ENCODE data around the gene HECTD1.
"Not testable (repeated sequence)": the region's sequence is repeated elsewhere in the genome, so short reads cannot be mapped to it uniquely, and the experiment has no call there.

The HECTD1 gene

DNA sequence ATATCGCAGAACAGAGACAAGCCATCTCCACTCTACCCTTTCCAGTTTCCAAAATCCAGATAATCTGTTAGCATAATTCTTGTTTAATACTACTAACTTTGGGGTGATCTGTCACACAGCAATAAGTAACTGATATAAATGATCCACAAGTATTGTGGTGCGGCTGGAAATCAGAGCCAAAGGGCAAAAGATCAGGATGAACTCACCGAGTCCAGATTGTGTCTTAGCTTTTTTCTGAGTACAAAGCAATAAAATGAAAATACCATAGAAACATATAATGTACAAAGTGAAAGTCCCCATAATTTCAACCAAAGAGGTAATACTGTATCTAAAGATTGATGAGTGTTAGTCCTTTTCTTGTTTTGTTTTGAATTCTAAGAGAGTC, 17.4 kb downstream of the HECTD1 start:
- ChIA-PET CTCF (no interaction called here), POLR2A (ENCODE audit: low non-redundant PET) (no interaction called here)
- TF ChIP-seq, protein P1, sequence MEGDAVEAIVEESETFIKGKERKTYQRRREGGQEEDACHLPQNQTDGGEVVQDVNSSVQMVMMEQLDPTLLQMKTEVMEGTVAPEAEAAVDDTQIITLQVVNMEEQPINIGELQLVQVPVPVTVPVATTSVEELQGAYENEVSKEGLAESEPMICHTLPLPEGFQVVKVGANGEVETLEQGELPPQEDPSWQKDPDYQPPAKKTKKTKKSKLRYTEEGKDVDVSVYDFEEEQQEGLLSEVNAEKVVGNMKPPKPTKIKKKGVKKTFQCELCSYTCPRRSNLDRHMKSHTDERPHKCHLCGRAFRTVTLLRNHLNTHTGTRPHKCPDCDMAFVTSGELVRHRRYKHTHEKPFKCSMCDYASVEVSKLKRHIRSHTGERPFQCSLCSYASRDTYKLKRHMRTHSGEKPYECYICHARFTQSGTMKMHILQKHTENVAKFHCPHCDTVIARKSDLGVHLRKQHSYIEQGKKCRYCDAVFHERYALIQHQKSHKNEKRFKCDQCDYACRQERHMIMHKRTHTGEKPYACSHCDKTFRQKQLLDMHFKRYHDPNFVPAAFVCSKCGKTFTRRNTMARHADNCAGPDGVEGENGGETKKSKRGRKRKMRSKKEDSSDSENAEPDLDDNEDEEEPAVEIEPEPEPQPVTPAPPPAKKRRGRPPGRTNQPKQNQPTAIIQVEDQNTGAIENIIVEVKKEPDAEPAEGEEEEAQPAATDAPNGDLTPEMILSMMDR (conservative IDR thresholded peaks at IDR 0.05; ENCODE audit: low read depth), result no peak
- DNase-seq (ENCODE audit: low spot score), result no peak
- no peak overlapping the region for H3K27ac ChIP-seq

DNA sequence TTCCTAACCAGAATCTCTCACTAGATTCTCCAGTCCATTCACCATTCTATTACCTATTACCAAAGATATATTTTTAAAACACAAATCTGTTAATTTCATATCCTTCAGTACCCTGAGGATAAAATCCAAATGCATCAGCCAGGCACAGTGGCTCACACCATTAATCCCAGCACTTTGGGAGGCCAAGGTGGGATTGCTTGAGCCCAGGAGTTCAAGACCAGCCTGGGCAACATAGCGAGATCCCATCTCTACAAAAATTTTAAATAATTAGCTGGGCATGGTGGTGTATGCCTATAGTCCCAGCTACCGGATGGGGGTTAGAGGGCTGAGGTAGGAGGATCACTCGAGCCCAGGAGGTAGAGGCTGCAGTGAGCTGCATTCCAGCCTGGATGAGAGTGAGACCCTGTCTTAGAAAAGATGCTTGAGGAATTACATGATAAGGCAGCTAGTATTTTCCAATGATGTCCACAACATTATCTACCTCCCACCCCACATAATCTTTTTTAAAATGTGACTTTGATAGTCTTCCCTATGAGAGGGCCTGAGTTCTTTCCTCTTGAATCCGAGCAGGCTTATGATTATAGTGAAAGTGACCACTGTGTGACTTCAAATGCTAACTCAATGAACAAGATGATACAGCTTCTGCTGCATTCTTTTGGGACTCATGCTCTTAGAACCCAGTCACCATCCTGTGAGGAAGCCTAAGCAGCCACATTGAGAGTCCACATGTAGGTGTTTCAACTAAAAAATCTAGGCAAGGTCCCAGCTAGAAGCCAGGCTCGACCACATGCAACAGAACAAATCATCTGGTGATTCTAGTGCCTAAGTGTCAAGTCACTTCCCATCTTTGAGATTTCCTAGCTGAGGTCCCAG, 18.0 kb downstream of the HECTD1 start:
- POLR2A ChIA-PET (ENCODE audit: low non-redundant PET), result no interaction called here
- H3K27ac ChIP-seq, result no peak overlapping the region
- CTCF ChIA-PET, result interaction anchor here (0.6 kb wide), 1 partner anchor 209 kb away, joined by 3 read pairs; no protein-coding TSS in a partner anchor
- DNase-seq (ENCODE audit: low spot score), result no peak
- TF ChIP-seq, protein P1 (conservative IDR thresholded peaks at IDR 0.05; ENCODE audit: low read depth), result no peak

DNA sequence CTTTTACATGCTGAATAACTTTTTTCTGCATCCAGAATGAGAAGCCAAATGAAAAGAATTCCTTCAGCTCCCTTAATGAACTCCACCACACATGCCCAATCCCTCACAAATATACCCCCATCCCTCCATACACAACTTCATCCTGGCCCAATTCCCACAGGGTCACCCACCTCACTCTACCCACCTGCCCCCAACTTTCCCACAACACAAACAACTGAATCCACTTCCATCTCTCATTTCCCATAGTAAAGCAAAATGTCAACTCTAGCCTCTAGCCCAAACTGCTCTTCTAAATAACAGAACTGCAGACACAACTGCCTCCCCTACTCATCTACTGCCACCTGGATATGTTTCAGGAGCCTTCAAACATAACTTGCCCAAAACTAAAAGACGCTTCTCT, 18.8 kb downstream of the HECTD1 start:
- no peak overlapping the region for H3K27ac ChIP-seq
- ChIA-PET POLR2A (ENCODE audit: low non-redundant PET) (no interaction called here), CTCF (interaction anchor here (0.6 kb wide), 1 partner anchor 208 kb away, joined by 3 read pairs; no protein-coding TSS in a partner anchor)
- TF ChIP-seq, protein P1 (conservative IDR thresholded peaks at IDR 0.05; ENCODE audit: low read depth), result no peak
- no peak for DNase-seq (ENCODE audit: low spot score)

DNA sequence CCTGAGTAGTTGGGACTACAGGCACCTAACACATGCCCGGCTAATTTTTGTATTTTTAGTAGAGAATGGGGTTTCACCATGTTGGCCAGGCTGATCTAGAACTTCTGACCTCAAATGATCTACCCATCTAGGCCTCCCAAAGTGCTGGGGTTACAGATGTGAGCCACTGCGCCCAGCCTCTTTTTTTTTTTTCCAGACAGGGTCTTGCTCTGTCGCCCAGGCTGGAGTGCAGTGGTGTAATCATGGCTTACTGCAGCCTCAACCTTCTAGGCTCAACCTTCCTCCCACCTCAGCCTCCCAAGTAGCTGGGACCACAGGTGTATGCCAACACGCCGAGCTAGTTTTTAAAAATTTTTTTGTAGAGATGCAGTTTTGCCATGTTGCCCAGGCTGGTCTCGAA, 25.6 kb downstream of the HECTD1 start:
- H3K27ac ChIP-seq; POLR2A ChIA-PET (ENCODE audit: low non-redundant PET); DNase-seq (ENCODE audit: low spot score): not testable (repeated sequence)
- CTCF ChIA-PET, result interaction anchor here (0.6 kb wide), 2 partner anchors 15 to 76 kb away, joined by 3 read pairs; no protein-coding TSS in a partner anchor

DNA sequence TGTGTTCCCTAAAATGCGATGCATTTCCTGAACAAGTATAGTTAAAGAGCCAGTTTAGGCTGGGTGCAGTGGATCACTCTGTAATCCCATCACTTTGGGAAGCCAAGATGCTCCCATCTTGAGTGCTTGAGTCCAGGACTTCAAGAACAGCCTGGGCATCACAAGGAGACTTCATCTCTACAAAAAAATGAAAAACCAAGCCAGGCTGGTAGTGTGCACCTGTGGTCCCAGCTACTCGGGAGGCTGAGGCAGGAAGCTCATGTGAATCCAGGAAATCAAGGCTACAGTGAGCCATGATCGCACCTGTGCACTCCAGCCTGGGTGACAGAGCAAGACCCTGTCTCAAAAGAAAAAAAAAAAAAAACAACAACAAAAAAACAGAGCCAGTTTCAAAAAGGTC, 26.3 kb downstream of the HECTD1 start:
- TF ChIP-seq, protein P1 (conservative IDR thresholded peaks at IDR 0.05; ENCODE audit: low read depth), result no peak
- ChIA-PET POLR2A (ENCODE audit: low non-redundant PET) (no interaction called here), CTCF (interaction anchor here (0.6 kb wide), 1 partner anchor 102 kb away, joined by 4 read pairs; no protein-coding TSS in a partner anchor)
- no peak overlapping the region for H3K27ac ChIP-seq
- DNase-seq (ENCODE audit: low spot score), result no peak

DNA sequence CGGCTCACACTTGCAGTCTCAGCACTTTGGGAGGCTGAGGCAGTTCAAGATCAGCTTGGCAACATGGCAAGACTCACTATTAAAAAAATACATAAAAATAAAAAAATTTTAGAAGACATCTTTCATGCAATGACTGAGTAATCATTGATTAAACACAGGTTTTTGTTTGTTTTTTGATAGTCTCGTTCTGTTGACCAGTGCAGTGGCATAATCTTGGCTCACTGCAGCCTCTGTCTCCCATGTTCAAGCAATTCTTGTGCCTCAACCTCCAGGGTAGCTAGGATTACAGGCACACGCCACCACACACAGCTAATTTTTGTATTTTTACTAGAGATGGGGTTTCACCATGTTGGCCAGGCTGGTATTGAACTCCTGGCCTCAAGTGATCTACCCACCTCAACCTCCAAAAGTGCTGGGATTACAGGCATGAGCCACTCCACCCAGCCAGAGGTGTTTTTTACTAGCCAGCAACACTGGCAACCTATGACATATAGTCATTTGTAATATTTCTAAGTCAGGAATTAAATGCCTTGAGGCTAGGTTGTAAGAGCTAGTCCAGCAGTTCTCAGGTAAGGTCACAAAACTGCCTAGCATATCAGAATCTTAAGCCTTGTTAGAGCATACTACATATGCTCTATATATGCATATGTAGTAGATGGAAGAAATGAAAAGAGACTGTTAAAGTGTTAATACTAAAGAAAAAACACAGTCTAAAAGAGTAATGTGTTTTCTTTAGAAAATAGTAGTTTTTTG, 27.1 kb downstream of the HECTD1 start:
- TF ChIP-seq, protein P1 (conservative IDR thresholded peaks at IDR 0.05; ENCODE audit: low read depth), result no peak
- H3K27ac ChIP-seq, result no peak overlapping the region
- POLR2A ChIA-PET (ENCODE audit: low non-redundant PET), result no interaction called here
- CTCF ChIA-PET, result interaction anchor here (0.6 kb wide), 1 partner anchor 11 kb away, joined by 3 read pairs; no protein-coding TSS in a partner anchor
- no peak for DNase-seq (ENCODE audit: low spot score)
